ENCODE results near the gene COL8A2. TPM values are rescaled to one million over a fixed set of nuclear protein-coding genes. Genes with fewer than 3 reads are reported as not detected.
"Not testable (repeated sequence)": the region's sequence is repeated elsewhere in the genome, so short reads cannot be mapped to it uniquely, and the experiment has no call there.

The COL8A2 gene
- total RNA-seq, 1 donor from 2014 or later = 1.2 TPM

- no peaks in the 10 kb centered on the region for H3K27me3 ChIP-seq (ENCODE audit: control insufficient read depth, insufficient read depth, low read length)
- peaks cover 2% of the 10 kb centered on the region for H3K36me3 ChIP-seq (ENCODE audit: control insufficient read depth, insufficient read depth, low read length)
- no peak for DNase-seq (ENCODE audit: low read depth)
- no peak overlapping the region for H3K4me3 ChIP-seq (ENCODE audit: low read depth, low read length)
- TF ChIP-seq CTCF (IDR thresholded peaks at IDR 0.05; ENCODE audit: insufficient read depth, low read length, poor library complexity, severe bottlenecking) = no peak
Measured at GRCh38 chr1:36159614-36160387, 34.8 kb upstream of the COL8A2 start.

GRCh38 chr1:36158827-36159252 is 33.8 kb upstream of the COL8A2 start:
- DNase-seq (ENCODE audit: low read depth); H3K36me3 ChIP-seq (ENCODE audit: control insufficient read depth, insufficient read depth, low read length); H3K4me3 ChIP-seq (ENCODE audit: low read depth, low read length); H3K27me3 ChIP-seq (ENCODE audit: control insufficient read depth, insufficient read depth, low read length): not testable (repeated sequence)

GRCh38 chr1:36157973-36158826 is 33.2 kb upstream of the COL8A2 start:
- TF ChIP-seq CTCF (IDR thresholded peaks at IDR 0.05; ENCODE audit: insufficient read depth, low read length, poor library complexity, severe bottlenecking) = no peak
- Histone ChIP-seq H3K4me3 (ENCODE audit: low read depth, low read length) (peak overlapping the region; percentile 84), H3K27me3 (ENCODE audit: control insufficient read depth, insufficient read depth, low read length) (no peaks in the 10 kb centered on the region), H3K36me3 (ENCODE audit: control insufficient read depth, insufficient read depth, low read length) (peaks cover 2% of the 10 kb centered on the region)
- DNase-seq (ENCODE audit: low read depth) = no peak

- no peak for DNase-seq (ENCODE audit: low read depth)
- TF ChIP-seq CTCF (IDR thresholded peaks at IDR 0.05; ENCODE audit: insufficient read depth, low read length, poor library complexity, severe bottlenecking) = no peak
- no peaks in the 10 kb centered on the region for H3K27me3 ChIP-seq (ENCODE audit: control insufficient read depth, insufficient read depth, low read length)
- H3K36me3 ChIP-seq (ENCODE audit: control insufficient read depth, insufficient read depth, low read length) = peaks cover 2% of the 10 kb centered on the region
- H3K4me3 ChIP-seq (ENCODE audit: low read depth, low read length) = peak overlapping the region; percentile 84
Measured at GRCh38 chr1:36157115-36157903, 32.3 kb upstream of the COL8A2 start.

- no peaks in the 10 kb centered on the region for H3K27me3 ChIP-seq (ENCODE audit: control insufficient read depth, insufficient read depth, low read length)
- no peak for TF ChIP-seq CTCF (IDR thresholded peaks at IDR 0.05; ENCODE audit: insufficient read depth, low read length, poor library complexity, severe bottlenecking)
- peak overlapping the region; percentile 84 for H3K4me3 ChIP-seq (ENCODE audit: low read depth, low read length)
- DNase-seq (ENCODE audit: low read depth) = no peak
- peaks cover 2% of the 10 kb centered on the region for H3K36me3 ChIP-seq (ENCODE audit: control insufficient read depth, insufficient read depth, low read length)
Measured at GRCh38 chr1:36156329-36157114, 31.5 kb upstream of the COL8A2 start.

Measured in kidney epithelial cell (primary cell).